ENCODE data around the gene TPRX2.

DNA sequence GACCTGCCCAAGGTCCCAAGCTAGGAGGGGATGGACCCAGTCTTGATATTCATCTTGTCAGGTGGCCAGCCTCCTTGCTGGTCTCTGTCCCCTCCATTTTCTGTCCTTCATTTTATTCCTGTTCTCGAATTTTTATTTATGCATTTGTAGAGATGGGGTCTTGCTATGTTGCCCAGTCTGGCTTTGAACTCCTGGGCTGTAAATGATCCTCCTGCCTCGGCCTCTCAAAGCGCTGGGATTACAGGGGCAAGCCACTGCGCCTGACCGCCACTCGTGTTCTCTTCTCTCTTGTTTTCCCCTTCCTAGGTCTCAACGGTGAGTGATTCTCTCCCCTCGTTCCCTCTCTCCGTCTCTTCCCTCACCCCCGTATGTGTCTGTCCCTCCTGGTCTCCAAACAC, 10.6 kb upstream of the TPRX2 start:
- TF ChIP-seq YY1 (IDR thresholded peaks at IDR 0.05; ENCODE audit: insufficient read depth, insufficient read length) (no peak), ZNF274 (IDR thresholded peaks at IDR 0.05; ENCODE audit: low read depth, low read length) (no peak)
